NT2/D1 (cell line): ENCODE measurements around the gene COL1A1.

Experiments
- YY1 ChIP-seq: IDR thresholded peaks from 2 replicates; pipeline ENCODE4 v1.6.1; 2011; ENCODE audit not compliant: insufficient read length, insufficient read depth
- ZNF274 ChIP-seq: IDR thresholded peaks from 2 replicates; pipeline ENCODE4 v1.6.1; 2011; ENCODE audit warnings: mild to moderate bottlenecking, low read depth, low read length

DNA sequence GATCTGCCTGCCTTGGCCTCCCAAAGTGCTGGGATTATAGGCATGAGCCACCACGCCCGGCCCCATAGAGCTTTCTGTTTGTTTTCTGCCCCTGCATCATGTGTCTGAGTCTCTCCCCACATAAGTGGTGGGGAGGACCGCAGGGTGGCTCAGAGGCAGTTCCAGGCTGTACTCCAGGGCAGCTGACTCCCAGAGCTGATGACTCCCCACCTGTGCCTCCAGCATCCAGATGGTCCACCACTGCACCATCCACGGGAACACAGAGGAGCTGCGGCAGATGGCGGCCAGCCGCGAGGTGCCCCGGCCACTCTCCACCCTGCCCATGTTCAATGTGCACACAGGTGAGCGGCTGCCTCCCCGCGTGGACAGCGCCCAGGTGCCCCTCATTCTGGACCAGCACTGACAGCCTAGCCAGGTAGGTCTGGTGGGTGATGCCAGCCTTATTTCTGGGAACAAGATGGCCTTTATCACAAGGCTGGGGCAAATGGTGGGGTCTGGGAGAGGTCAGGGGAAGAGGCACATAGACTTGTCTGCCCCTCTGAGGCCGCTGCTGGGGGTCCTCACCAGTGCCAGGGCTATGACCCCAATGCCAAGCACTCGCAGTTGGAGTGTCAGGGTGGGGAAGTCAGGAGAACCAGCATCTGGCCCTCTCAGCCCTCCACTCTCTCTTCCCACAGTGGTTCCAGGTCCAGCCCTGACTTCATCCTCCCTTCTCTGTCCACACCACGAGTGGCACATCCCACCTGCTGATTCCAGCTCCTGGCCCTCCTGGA is 26.2 kb downstream of the COL1A1 start:
- no peak for TF ChIP-seq YY1
- no peak for TF ChIP-seq ZNF274
